ENCODE data around the gene KRTAP10-6. TPM values are rescaled to one million over a fixed set of nuclear protein-coding genes. Genes with fewer than 3 reads are reported as not detected.

Gene KRTAP10-6
- total RNA-seq, 1 experiment from 2014 or later, result 0.39 TPM

DNA sequence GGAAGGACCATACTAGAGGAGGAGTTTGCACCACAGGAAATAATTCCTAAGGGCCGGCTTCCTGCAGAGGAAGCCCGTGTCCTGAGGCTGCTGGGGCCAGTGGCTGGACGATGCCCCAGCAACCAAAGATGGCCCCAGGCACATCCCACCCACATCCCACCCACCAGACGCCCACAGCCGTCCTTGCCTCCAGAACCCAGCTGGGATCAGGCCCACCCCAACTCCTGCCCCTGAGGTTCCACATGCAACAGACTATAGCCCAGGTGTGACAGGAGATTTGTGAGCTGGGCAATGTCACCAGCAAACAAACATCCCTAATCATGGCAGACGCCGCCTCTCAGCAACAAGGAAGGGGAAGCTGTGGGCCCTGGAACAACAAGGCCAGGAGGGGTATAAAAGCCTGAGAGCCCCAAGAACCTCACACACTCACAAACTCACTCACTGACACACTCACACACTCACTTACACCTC, 34.4 kb upstream of the KRTAP10-6 start, which contains the start of gene KRTAP10-9:
KRTAP10-9 (plus strand) TSS at position 421 of the 471 bp plus-strand sequence. CDS start 79 bp downstream, outside the sequence.
- Histone ChIP-seq H3K36me3 (ENCODE audit: insufficient read depth, low read length, poor library complexity, severe bottlenecking) (no peaks in the 10 kb centered on the region), H3K4me1 (ENCODE audit: insufficient read depth, low read length, poor library complexity, severe bottlenecking) (no peaks in the 10 kb centered on the region), H3K27me3 (replicated peaks; ENCODE audit: insufficient read depth, low read depth, low read length, poor library complexity) (no peaks in the 10 kb centered on the region), H3K4me3 (ENCODE audit: low read depth, low read length, poor library complexity, severe bottlenecking) (no peak within 1 kb of the TSS), H3K27ac (ENCODE audit: low read depth, low read length, poor library complexity, severe bottlenecking) (no peak within 1 kb of the TSS), H3K9me3 (ENCODE audit: low read depth, low read length, poor library complexity, severe bottlenecking) (peaks cover 29% of the 10 kb centered on the region)
- ChIA-PET POLR2A (ENCODE audit: low non-redundant PET) (no interaction called here), CTCF (no interaction called here)
- TF ChIP-seq EZH2 (IDR thresholded peaks at IDR 0.05; ENCODE audit: borderline replicate concordance, low read depth, low read length, poor library complexity, severe bottlenecking) (no peak), CTCF (conservative IDR thresholded peaks at IDR 0.05; ENCODE audit: low read depth, low read length) (no peak)
- no peak for DNase-seq (ENCODE audit: low spot score)
- intact Hi-C loops (cut with micrococcal nuclease; ENCODE audit: unreplicated experiment), result no loop called here
- no TSS peak for BruUV-seq (replicated peaks)

DNA sequence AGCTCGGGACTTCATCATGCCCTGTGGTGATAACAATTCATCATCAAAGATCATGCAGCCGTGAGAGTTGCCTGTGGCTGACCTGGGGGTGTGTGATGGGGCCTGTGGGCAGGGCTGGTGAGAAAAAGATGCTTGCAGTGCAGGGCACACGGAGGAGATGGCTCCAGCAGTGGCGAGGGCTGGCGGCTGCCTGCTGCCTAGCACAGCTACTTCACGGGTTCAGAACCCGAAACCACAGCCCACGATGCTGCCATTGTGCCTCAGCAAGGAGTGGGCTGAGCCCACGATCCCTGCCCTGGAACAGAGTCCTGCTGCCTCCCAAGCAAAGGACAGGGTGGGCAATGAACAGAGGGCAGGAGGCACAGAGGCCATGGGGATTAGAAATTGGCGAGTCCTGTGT, 34.0 kb upstream of the KRTAP10-6 start:
- no peak for DNase-seq (ENCODE audit: low spot score)
- ChIA-PET POLR2A (ENCODE audit: low non-redundant PET) (no interaction called here), CTCF (no interaction called here)
- H3K27ac ChIP-seq (ENCODE audit: low read depth, low read length, poor library complexity, severe bottlenecking), result no peak overlapping the region
- H3K4me1 ChIP-seq (ENCODE audit: insufficient read depth, low read length, poor library complexity, severe bottlenecking), result no peaks in the 10 kb centered on the region
- intact Hi-C loops (cut with micrococcal nuclease; ENCODE audit: unreplicated experiment), result no loop called here
- peaks cover 27% of the 10 kb centered on the region for H3K9me3 ChIP-seq (ENCODE audit: low read depth, low read length, poor library complexity, severe bottlenecking)
- TF ChIP-seq CTCF (conservative IDR thresholded peaks at IDR 0.05; ENCODE audit: low read depth, low read length) (no peak), EZH2 (IDR thresholded peaks at IDR 0.05; ENCODE audit: borderline replicate concordance, low read depth, low read length, poor library complexity, severe bottlenecking) (no peak)
- no TSS peak for BruUV-seq (replicated peaks)
- H3K4me3 ChIP-seq (ENCODE audit: low read depth, low read length, poor library complexity, severe bottlenecking), result no peak overlapping the region
- no peaks in the 10 kb centered on the region for H3K27me3 ChIP-seq (replicated peaks; ENCODE audit: insufficient read depth, low read depth, low read length, poor library complexity)
- H3K36me3 ChIP-seq (ENCODE audit: insufficient read depth, low read length, poor library complexity, severe bottlenecking), result no peaks in the 10 kb centered on the region

GRCh38 chr21:44625756-44626155, 33.5 kb upstream of the KRTAP10-6 start:
- H3K27me3 ChIP-seq (replicated peaks; ENCODE audit: insufficient read depth, low read depth, low read length, poor library complexity), result no peaks in the 10 kb centered on the region
- intact Hi-C loops (cut with micrococcal nuclease; ENCODE audit: unreplicated experiment), result no loop called here
- TF ChIP-seq CTCF (conservative IDR thresholded peaks at IDR 0.05; ENCODE audit: low read depth, low read length) (no peak), EZH2 (IDR thresholded peaks at IDR 0.05; ENCODE audit: borderline replicate concordance, low read depth, low read length, poor library complexity, severe bottlenecking) (no peak)
- H3K9me3 ChIP-seq (ENCODE audit: low read depth, low read length, poor library complexity, severe bottlenecking), result peaks cover 22% of the 10 kb centered on the region
- CTCF ChIA-PET, result no interaction called here
- no peaks in the 10 kb centered on the region for H3K4me1 ChIP-seq (ENCODE audit: insufficient read depth, low read length, poor library complexity, severe bottlenecking)
- H3K4me3 ChIP-seq (ENCODE audit: low read depth, low read length, poor library complexity, severe bottlenecking), result no peak overlapping the region
- H3K36me3 ChIP-seq (ENCODE audit: insufficient read depth, low read length, poor library complexity, severe bottlenecking), result no peaks in the 10 kb centered on the region
- POLR2A ChIA-PET (ENCODE audit: low non-redundant PET), result no interaction called here
- no TSS peak for BruUV-seq (replicated peaks)
- H3K27ac ChIP-seq (ENCODE audit: low read depth, low read length, poor library complexity, severe bottlenecking), result no peak overlapping the region
- no peak for DNase-seq (ENCODE audit: low spot score)
